CD4-positive, alpha-beta T cell treated with Interleukin-12 subunit alpha and Interleukin-12 subunit beta, for 1 hour (primary cell): ENCODE measurements around the gene SLC52A1.
"Not testable (repeated sequence)": the region's sequence is repeated elsewhere in the genome, so short reads cannot be mapped to it uniquely, and the experiment has no call there.

Experiments used
- DNase-seq: peaks from one replicate; pipeline ENCODE4 v3.0.0-alpha.2; 2020

The SLC52A1 gene

DNA sequence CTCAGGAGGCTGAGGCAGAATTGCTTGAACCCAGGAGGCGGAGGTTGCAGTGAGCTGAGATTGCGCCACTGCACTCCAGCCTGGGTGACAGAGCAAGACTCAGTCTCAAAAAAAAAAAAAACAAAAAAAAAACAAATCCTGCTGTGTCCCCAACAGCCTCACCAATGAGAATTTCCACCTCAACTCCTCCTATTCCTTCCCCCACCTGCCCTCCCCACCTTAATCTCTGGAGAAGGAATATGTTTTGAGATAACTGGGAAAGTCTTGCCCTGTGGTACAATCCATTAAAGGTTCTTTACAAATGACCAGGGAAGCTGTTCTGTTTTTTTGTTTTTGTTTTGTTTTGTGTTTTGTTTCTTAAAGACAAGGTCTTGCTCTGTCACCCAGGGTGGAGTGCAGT is 5.1 kb downstream of the SLC52A1 start:
- not testable (repeated sequence) for DNase-seq

DNA sequence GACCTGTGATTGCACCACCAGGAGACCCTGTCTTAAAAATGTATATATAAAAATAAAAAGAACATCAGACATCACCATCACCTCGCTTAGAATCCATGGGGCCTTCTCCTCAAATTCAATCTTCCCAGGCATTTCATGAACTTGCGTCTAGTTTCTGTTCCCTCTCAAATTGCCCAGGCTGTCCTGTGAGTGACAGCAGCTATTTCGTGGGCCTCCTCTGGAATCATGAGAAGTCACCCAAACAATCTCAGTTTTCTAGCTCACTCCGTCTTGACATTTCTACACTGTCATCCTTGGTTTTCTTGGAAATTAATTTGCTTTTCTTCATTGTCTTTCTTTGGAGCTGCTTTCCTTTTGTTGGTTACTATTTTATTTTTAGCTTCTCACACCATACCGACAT is 7.3 kb downstream of the SLC52A1 start:
- no peak for DNase-seq

- DNase-seq: no peak
Observed at GRCh38 chr17:5027299-5027698, 7.9 kb downstream of the SLC52A1 start.

GRCh38 chr17:5024604-5025003 is 10.6 kb downstream of the SLC52A1 start:
- DNase-seq: no peak

GRCh38 chr17:5023588-5024147 is 11.6 kb downstream of the SLC52A1 start:
- DNase-seq: no peak

DNA sequence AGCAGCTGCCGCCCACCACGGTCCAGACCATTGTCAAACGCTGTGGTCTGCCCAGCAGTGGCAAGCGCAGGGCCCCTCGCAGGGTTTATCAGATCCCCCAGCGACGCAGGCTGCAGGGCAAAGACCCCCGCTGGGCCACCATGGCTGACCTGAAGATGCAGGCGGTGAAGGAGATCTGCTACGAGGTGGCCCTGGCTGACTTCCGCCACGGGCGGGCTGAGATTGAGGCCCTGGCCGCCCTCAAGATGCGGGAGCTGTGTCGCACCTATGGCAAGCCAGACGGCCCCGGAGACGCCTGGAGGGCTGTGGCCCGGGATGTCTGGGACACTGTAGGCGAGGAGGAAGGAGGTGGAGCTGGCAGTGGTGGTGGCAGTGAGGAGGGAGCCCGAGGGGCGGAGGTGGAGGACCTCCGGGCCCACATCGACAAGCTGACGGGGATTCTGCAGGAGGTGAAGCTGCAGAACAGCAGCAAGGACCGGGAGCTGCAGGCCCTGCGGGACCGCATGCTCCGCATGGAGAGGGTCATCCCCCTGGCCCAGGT is 13.0 kb downstream of the SLC52A1 start:
- DNase-seq: no peak

- no peak for DNase-seq
Observed at GRCh38 chr17:5020502-5021023, 14.7 kb downstream of the SLC52A1 start.

- DNase-seq: peak; percentile 38
Observed at GRCh38 chr17:5019475-5019956, 15.7 kb downstream of the SLC52A1 start.

GRCh38 chr17:5014357-5014756 is 20.9 kb downstream of the SLC52A1 start:
- DNase-seq: no peak

- DNase-seq: no peak
Observed at GRCh38 chr17:5011928-5012327, 23.3 kb downstream of the SLC52A1 start.

GRCh38 chr17:5003214-5003867 is 31.9 kb downstream of the SLC52A1 start:
- DNase-seq: no peak

- DNase-seq: no peak
Observed at GRCh38 chr17:5002121-5002788, 33.0 kb downstream of the SLC52A1 start.

GRCh38 chr17:5000237-5000639 is 35.0 kb downstream of the SLC52A1 start:
- no peak for DNase-seq

GRCh38 chr17:4999430-5000093 is 35.7 kb downstream of the SLC52A1 start:
- no peak for DNase-seq

GRCh38 chr17:4998732-4999429 is 36.3 kb downstream of the SLC52A1 start:
- DNase-seq: no peak

DNA sequence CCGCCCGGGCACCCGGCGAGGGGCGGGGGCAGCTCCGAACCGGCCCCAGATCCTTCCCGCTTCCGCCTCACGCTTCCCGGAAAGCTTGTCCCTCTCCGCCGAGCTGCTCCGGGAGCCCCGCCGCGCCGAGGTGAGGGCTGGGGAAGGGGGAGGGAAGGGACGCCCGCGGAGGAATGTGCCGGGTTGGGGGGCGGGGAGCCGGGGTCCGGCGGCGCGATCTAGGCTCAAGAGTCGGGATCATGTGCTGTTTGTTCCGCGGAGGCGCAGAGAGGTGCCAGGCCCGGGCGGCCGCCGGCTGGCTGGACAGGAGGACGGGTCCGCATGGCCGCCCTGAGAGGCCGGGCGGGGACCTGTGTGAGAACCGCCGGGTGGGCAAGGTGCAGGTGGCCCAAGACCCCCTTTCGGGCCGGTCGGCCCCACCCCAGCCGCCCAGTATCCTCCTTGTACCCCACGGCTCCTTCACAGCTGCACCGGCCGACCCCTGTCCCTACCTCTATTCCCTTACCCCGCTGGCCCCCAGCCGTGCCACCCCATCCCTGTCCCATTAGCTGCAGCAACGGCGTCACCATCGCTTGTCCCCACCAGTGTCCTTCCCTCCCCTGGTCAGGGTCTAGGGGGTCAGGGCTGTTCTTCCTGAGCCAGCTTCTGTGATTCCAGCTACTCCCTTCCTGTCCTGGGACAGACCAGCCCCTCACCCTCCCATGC is 37.0 kb downstream of the SLC52A1 start:
- no peak for DNase-seq

DNA sequence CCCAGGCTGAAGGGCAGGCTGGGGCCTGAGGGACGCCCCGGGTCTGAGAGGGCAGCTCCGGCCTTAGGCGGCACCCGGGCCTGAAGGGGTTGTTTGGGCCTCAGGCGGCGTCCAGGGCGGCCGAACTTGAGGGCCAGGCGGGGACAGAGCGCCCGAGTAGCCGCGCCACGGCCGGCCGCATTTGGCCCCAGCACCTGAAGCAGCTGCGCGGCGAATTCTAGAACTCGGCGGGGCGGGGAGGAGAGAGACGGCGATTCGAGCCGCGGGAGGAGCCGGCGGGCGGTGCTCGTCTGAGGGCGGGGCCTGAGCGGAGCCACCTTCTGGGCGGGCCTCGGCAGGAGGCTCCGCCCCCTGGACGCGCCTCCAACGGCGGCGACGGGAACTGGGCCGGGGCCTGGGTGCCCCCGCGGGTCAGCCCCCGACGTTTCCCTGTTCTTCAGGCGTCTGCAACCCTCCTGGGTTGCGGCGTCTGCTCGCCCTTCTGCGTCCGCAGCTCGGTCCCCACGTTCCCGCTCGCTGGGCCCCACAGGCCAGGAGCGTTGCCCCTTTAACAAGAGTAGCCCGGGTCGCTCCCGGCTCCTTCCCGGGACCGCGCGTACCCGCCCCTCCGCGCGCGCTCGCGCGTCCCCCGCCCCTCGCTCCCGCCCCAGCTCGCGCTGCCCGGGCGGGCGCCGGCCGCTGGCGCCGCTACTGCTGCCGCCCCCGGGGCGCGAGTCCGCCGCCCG is 37.8 kb downstream of the SLC52A1 start, which contains the start of the genes INCA1 and KIF1C:
Gene INCA1, minus strand, starts transcription at position 221 of the 725 bp plus-strand sequence. CDS start 3,085 bp downstream, outside the sequence.
Gene KIF1C, plus strand, starts transcription at position 649 of the 725 bp plus-strand sequence. CDS start 2,297 bp downstream, outside the sequence.
- DNase-seq: peak; percentile 93

- no peak for DNase-seq
Observed at GRCh38 chr17:4994081-4994595, 41.1 kb downstream of the SLC52A1 start.

GRCh38 chr17:4987767-4988567 is 47.3 kb downstream of the SLC52A1 start:
- no peak for DNase-seq
